ENCODE data around the gene ARHGAP26.

ARHGAP26 gene

DNA sequence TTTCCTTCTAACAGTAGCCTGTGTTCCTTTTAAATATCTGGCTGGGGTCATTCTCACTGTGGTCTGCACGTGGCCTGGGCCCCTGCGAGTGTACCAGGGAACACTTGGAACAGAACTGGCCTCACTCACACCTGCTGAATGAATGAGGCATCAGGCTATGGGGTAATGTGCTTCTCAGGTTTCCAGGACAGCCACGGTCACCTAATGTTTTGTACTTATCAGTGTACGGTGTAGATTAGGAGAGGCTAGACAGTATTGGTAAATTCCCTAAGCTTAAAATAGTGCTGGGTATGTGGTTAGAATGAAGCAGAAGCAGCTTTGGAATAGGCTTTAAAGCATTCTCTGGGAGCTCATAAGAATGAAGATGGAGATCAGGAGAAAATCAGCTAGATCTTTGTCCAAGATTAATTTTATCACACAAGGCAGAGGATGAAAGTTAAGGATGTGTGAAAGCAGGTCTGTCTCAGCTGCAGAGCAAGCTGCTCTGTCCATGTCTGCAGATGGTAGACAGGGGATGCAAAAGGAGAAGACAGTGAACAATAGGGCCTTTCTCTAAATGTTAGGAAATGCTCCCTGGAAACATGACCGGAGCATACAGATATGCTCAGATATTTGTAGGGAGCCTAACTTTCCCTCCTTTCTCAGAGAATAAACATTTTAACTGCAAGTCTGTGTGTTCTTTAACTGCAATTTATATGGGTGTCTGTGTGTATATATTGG lies 365.8 kb downstream of the ARHGAP26 start:
- H3K9me2 ChIP-seq (ENCODE audit: low read depth, low read length), result no peaks in the 10 kb centered on the region
- no peak overlapping the region for H2AFZ ChIP-seq (ENCODE audit: low read length)
- H3K9ac ChIP-seq (ENCODE audit: low read length), result no peak overlapping the region
- no peaks in the 10 kb centered on the region for H3K79me2 ChIP-seq (ENCODE audit: insufficient read depth, low read length)
- H3F3A ChIP-seq (ENCODE audit: insufficient read depth, low read length), result no peaks in the 10 kb centered on the region
- no peak overlapping the region for H3K4me2 ChIP-seq (ENCODE audit: low read length)
- no peak overlapping the region for H3K4me3 ChIP-seq (ENCODE audit: low read depth, low read length, poor library complexity, severe bottlenecking)
- TF ChIP-seq, protein P1, sequence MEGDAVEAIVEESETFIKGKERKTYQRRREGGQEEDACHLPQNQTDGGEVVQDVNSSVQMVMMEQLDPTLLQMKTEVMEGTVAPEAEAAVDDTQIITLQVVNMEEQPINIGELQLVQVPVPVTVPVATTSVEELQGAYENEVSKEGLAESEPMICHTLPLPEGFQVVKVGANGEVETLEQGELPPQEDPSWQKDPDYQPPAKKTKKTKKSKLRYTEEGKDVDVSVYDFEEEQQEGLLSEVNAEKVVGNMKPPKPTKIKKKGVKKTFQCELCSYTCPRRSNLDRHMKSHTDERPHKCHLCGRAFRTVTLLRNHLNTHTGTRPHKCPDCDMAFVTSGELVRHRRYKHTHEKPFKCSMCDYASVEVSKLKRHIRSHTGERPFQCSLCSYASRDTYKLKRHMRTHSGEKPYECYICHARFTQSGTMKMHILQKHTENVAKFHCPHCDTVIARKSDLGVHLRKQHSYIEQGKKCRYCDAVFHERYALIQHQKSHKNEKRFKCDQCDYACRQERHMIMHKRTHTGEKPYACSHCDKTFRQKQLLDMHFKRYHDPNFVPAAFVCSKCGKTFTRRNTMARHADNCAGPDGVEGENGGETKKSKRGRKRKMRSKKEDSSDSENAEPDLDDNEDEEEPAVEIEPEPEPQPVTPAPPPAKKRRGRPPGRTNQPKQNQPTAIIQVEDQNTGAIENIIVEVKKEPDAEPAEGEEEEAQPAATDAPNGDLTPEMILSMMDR (IDR thresholded peaks at IDR 0.05; ENCODE audit: low read length), result no peak
- no peak for TF ChIP-seq EZH2 (IDR thresholded peaks at IDR 0.05; ENCODE audit: borderline replicate concordance, low read length)
- no peaks in the 10 kb centered on the region for H3K36me3 ChIP-seq (ENCODE audit: insufficient read depth, low read length)
- no peaks in the 10 kb centered on the region for H4K20me1 ChIP-seq (ENCODE audit: insufficient read depth, low read length)
- no peaks in the 10 kb centered on the region for H3K9me3 ChIP-seq (ENCODE audit: low read length)
- no peaks in the 10 kb centered on the region for H3K27me3 ChIP-seq (ENCODE audit: insufficient read depth, low read length)
- no peak overlapping the region for H3K27ac ChIP-seq (ENCODE audit: low read depth, low read length, poor library complexity, severe bottlenecking)
- H3K4me1 ChIP-seq (ENCODE audit: insufficient read depth, low read length, severe bottlenecking), result peaks cover 6% of the 10 kb centered on the region

DNA sequence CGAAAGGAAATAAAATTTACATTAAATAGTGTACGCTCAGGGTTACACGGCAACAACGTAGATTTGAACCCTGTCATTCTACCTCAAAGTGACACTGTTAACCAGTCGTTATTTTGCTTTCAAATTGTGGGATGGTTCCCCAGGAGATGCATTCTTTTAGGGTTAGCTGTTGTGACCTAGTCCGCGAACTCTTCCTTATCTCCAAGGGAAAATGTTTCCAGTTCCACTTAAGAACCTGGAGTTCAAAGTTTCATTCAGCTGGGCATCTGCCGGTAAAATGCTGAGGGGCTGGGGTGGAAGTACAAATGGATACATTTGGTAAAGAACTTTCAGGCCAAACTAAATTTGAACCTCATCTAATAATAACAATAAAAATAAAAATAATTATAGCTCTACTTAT lies 368.7 kb downstream of the ARHGAP26 start:
- no peak overlapping the region for H3K4me2 ChIP-seq (ENCODE audit: low read length)
- H3K9ac ChIP-seq (ENCODE audit: low read length), result no peak overlapping the region
- no peaks in the 10 kb centered on the region for H3F3A ChIP-seq (ENCODE audit: insufficient read depth, low read length)
- H3K9me2 ChIP-seq (ENCODE audit: low read depth, low read length), result no peaks in the 10 kb centered on the region
- H3K79me2 ChIP-seq (ENCODE audit: insufficient read depth, low read length), result no peaks in the 10 kb centered on the region
- H3K27me3 ChIP-seq (ENCODE audit: insufficient read depth, low read length), result no peaks in the 10 kb centered on the region
- H3K4me1 ChIP-seq (ENCODE audit: insufficient read depth, low read length, severe bottlenecking), result no peaks in the 10 kb centered on the region
- no peaks in the 10 kb centered on the region for H4K20me1 ChIP-seq (ENCODE audit: insufficient read depth, low read length)
- H3K27ac ChIP-seq (ENCODE audit: low read depth, low read length, poor library complexity, severe bottlenecking), result no peak overlapping the region
- H3K4me3 ChIP-seq (ENCODE audit: low read depth, low read length, poor library complexity, severe bottlenecking), result no peak overlapping the region
- H2AFZ ChIP-seq (ENCODE audit: low read length), result no peak overlapping the region
- H3K36me3 ChIP-seq (ENCODE audit: insufficient read depth, low read length), result no peaks in the 10 kb centered on the region
- TF ChIP-seq, protein P1 (IDR thresholded peaks at IDR 0.05; ENCODE audit: low read length), result no peak
- TF ChIP-seq EZH2 (IDR thresholded peaks at IDR 0.05; ENCODE audit: borderline replicate concordance, low read length), result no peak
- no peaks in the 10 kb centered on the region for H3K9me3 ChIP-seq (ENCODE audit: low read length)

DNA sequence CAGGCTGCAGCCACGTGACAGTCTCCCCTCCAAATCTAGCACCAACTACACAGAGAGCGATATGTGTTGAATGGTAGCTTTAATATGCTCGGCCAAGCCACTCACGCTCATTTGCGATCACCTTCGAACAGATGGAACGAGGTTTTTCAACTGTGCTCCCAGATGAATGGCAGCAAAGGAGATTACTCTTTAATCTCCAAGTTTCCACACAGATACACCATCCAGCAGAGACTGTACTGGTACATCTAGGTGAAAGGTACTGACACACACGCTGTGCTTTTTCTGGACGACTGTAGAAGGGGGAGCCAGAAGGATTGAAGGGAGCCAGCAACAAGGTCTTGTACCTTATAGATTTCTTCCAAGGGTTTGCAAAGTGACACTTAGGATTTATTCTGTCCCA lies 369.4 kb downstream of the ARHGAP26 start:
- Histone ChIP-seq H4K20me1 (ENCODE audit: insufficient read depth, low read length) (no peaks in the 10 kb centered on the region), H3K4me1 (ENCODE audit: insufficient read depth, low read length, severe bottlenecking) (no peaks in the 10 kb centered on the region), H2AFZ (ENCODE audit: low read length) (no peak overlapping the region), H3K79me2 (ENCODE audit: insufficient read depth, low read length) (no peaks in the 10 kb centered on the region), H3K36me3 (ENCODE audit: insufficient read depth, low read length) (no peaks in the 10 kb centered on the region), H3K27me3 (ENCODE audit: insufficient read depth, low read length) (no peaks in the 10 kb centered on the region), H3F3A (ENCODE audit: insufficient read depth, low read length) (no peaks in the 10 kb centered on the region), H3K9ac (ENCODE audit: low read length) (no peak overlapping the region), H3K4me3 (ENCODE audit: low read depth, low read length, poor library complexity, severe bottlenecking) (no peak overlapping the region), H3K9me2 (ENCODE audit: low read depth, low read length) (no peaks in the 10 kb centered on the region), H3K27ac (ENCODE audit: low read depth, low read length, poor library complexity, severe bottlenecking) (no peak overlapping the region), H3K4me2 (ENCODE audit: low read length) (no peak overlapping the region), H3K9me3 (ENCODE audit: low read length) (no peaks in the 10 kb centered on the region)
- TF ChIP-seq EZH2 (IDR thresholded peaks at IDR 0.05; ENCODE audit: borderline replicate concordance, low read length), result no peak
- TF ChIP-seq, protein P1 (IDR thresholded peaks at IDR 0.05; ENCODE audit: low read length), result no peak
